Raji (cell line): ENCODE measurements around the gene GNAZ.

Source experiments
- POLR2A ChIP-seq: IDR thresholded peaks from 2 replicates; pipeline ENCODE4 v1.6.1; 2011; ENCODE audit warnings: low read depth, low read length, control low read depth; ENCODE audit not compliant: insufficient read depth

GNAZ gene

DNA sequence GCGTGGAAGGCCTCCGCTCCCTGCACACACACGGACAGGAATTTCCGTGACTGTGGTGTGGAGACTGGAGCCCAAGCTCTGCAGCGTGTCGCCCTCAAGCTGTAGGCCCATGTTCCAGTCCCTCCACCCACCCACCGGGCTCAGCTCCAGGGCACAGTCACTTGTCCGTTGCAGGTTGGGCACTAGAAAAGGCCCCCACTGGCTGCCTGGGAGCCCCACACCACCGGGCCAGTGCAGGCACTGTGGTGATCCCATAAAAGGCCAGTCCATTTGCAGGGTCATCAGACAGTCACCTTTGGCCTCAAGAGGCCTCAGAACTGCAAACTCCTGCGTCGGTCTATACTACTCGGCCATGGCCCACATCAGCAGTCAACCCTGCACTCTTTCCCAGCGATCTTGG is 91.3 kb downstream of the GNAZ start:
- TF ChIP-seq POLR2A, result no peak

GRCh38 chr22:23163665-23164064 is 93.3 kb downstream of the GNAZ start:
- no peak for TF ChIP-seq POLR2A

DNA sequence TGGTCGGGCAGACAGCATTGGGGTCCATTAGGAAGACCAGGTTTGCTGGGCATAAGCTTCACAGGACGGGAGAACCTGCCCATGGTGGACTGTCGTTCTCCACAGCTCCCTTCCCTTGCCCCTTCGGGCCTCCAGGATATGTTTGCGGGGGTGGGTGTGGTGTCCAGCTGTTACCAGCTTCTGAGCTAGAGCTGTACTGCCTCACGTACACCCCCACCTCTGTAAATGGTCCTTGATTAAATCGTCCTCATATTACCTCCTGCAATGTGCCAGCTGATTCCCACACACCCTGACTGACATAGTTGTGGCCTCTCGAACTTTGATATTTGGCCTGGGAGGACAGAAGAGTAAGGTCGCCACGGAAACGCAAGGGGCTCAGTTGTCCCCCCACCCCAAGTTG is 93.8 kb downstream of the GNAZ start:
- TF ChIP-seq POLR2A, result no peak

DNA sequence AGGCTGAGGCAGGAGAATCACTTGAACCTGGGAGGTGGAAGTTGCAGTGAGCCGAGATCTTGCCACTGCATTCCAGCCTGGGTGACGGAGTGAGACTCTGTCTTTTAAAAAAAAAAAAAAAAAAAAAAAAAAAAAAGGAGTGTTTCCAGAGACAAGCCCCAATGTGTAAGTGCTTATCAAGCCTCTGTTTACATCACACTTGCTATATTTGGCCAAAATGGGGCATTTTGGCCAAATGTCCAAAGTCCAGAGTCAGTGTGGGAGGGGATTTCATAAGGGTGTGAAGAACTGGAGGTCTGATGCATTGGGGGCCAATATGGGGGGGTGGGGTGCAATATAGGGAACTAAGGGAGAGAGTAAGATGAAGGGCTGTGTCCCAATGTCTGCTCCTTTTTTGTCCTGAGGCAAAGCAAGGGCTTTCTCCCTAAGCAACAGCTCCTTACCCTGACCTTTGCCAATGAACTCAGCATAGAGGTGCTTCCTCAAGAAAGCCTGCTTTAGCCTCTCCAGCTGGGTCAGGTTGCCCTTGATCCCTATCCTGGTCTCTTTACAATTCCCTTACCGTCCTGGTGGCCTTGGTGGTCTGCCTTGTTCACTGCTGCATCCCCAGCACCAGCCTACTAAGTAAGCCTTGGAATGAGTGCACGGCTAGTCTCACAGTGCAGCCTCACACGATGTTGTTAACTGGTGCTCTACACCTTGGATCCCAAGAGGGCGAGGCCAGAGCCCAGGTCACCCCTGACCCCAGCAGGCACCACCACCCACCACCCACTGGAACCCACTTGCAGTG is 95.9 kb downstream of the GNAZ start:
- TF ChIP-seq POLR2A, result no peak

DNA sequence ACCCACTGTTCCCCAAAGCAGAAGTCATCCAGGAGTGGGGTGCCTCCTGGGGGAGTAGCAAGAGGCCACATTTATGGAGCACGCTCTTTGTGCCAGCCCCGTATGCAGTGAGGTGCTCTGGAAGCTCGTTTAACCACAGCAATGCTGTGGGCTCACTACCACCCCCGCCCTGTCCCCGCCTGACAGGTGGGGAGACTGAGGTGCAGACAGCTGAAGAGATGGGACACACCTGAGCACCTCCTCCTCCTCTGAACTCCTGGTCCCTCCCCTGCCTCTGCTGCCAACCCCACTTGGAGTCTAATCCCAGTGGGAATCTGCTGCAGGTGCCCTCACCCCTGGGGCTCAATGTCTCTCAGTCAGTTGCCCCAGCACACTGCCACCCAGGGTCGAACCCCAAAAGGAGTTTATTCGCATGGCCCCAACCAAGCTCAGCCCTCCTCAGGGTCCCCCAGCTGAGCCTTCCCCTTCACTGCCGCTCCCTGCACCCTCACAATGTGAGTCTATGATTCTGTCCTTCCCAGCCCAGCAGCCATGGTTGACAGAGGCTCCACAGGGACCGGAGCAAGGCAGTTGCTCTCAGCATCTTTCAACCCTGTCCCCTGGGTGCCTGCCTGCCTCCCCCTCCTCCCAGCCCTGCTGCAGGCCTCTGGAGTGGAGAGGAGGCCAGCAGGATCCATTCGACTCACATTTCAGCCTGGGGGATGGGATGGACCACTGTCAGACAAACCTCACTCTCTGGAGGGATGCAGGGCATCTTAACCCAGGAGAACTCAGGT is 96.7 kb downstream of the GNAZ start:
- TF ChIP-seq POLR2A, result no peak

DNA sequence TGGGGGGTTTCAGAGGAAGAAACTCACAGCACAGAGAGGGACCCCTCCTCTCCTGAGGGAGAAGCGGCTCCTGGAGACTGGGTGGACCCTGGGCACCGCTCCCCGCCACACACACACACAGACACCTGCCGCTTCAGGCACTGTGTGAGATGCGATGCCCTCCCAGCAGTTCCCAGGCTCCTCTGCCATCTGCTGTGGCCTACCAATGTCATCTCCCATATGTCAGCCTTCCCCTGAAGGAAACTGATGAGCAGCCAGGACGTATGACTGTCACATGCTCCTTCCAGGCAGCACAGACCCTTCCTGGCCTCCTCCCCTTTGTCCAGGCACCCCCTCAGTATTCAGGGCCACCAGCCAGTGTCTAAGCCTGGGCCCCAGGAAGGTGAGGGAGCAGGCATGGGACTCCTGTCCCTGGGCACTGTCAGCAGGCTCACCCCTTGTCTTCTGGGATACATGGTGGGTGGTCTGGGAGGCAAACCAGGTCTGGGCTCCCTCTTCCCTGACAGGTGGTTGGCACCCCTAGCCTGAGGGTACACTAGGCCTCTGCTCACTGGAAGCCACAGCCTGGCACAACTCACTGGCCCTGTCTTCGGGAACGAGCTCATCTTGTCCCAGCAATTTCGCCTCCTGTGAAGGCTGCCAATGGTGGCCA is 98.2 kb downstream of the GNAZ start:
- no peak for TF ChIP-seq POLR2A

GRCh38 chr22:23169043-23169406 is 98.7 kb downstream of the GNAZ start:
- no peak for TF ChIP-seq POLR2A
